NB4 (cell line): ENCODE results near the gene KCNMB2.

ENCODE experiments used
- CTCF ChIP-seq: IDR thresholded peaks from one replicate; pipeline ENCODE4 v1.5.1; 2012; ENCODE audit warnings: low read depth, low read length
- MAX ChIP-seq: IDR thresholded peaks from 2 replicates; pipeline ENCODE4 v1.6.1; 2011; ENCODE audit warnings: low read depth, low read length
- POLR2A ChIP-seq: IDR thresholded peaks from 2 replicates; pipeline ENCODE4 v1.6.1; 2011; ENCODE audit warnings: mild to moderate bottlenecking; ENCODE audit not compliant: insufficient read length; ENCODE audit errors: extremely low read depth

DNA sequence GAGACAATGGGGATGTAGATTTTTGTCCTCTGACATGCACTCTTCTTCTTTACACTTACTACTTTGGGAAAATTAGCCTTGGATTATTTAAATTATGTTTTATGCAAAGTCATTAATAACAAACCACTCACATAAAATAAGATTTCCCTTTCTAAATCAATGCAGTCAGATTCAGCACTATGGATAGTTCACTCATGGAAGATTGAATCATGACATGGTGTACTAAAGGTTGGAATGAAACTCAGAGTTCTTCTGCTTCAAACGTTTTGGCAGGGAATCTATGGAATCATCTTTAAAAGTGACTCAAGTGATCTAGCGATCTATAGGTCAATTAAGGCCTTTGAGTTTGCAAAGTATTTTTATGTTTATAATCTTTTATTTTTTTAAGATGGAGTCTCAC lies 154.3 kb downstream of the KCNMB2 start:
- TF ChIP-seq CTCF (no peak), POLR2A (no peak), MAX (no peak)
